ENCODE measurements around the gene SHQ1. TPM values are rescaled to one million over a fixed set of nuclear protein-coding genes. Genes with fewer than 3 reads are reported as not detected.
A peak's percentile ranks its signal among the peaks of the same experiment; 100 is the strongest.

Gene SHQ1
- total and polyA plus RNA-seq, 11 donors, result 7.2 to 26.0 (median 19.9) TPM

GRCh38 chr3:72812201-72812600 lies 36.0 kb downstream of the SHQ1 start:
- Histone ChIP-seq H3K4me3 (no peak overlapping the region), H3K27me3 (no peaks in the 10 kb centered on the region), H3K9me3 (no peaks in the 10 kb centered on the region), H3K4me1 (peaks cover 0 to 8% (median 0%) of the 10 kb centered on the region in 12 donors), H3K27ac (no peak overlapping the region), H3K36me3 (peaks cover 0 to 37% (median 19%) of the 10 kb centered on the region in 9 donors)
- 81 to 95% (median 85%) methylated on average over 3 of the region's 3 CpGs for WGBS, 4 donors
- no peak for TF ChIP-seq POLR2A (IDR thresholded peaks at IDR 0.05)
- no peak for TF ChIP-seq CTCF (IDR thresholded peaks at IDR 0.05)
- intact Hi-C loops (cut with DNase I), result loop anchor here in 5 of 10 donors (5.0 to 10.0 kb wide), 5 partner anchors 145 to 1097 kb away; partner anchors contain the start of gene RYBP (in 1 of the 5)
- DNase-seq (no peak), ATAC-seq (no peak)

GRCh38 chr3:72811571-72811970 lies 36.7 kb downstream of the SHQ1 start:
- no peak for DNase-seq
- WGBS, 4 donors, result 95 to 100% (median 96%) methylated on average over 1 of the region's 1 CpG
- no peak for TF ChIP-seq CTCF (IDR thresholded peaks at IDR 0.05)
- no peak for TF ChIP-seq POLR2A (IDR thresholded peaks at IDR 0.05)
- intact Hi-C loops (cut with DNase I), result loop anchor here in 5 of 10 donors (5.0 to 10.0 kb wide), 5 partner anchors 144 to 1097 kb away; partner anchors contain the start of gene RYBP (in 1 of the 5)
- H3K4me1 ChIP-seq, result peaks cover 0 to 12% (median 0%) of the 10 kb centered on the region in 12 donors
- ATAC-seq, result no peak
- no peak overlapping the region for H3K4me3 ChIP-seq
- no peaks in the 10 kb centered on the region for H3K9me3 ChIP-seq
- no peaks in the 10 kb centered on the region for H3K27me3 ChIP-seq
- H3K27ac ChIP-seq, result no peak overlapping the region
- H3K36me3 ChIP-seq, result peaks cover 0 to 32% (median 14%) of the 10 kb centered on the region in 9 donors

- no peak for DNase-seq
- no peak overlapping the region for H3K4me3 ChIP-seq
- ATAC-seq, result peak in 1 of 4 donors; percentile 45
- H3K27ac ChIP-seq, result no peak overlapping the region
- 84 to 89% (median 85%) methylated on average over 6 of the region's 6 CpGs for WGBS, 4 donors
- H3K4me1 ChIP-seq, result peaks cover 0 to 19% (median 1%) of the 10 kb centered on the region in 12 donors
- no peaks in the 10 kb centered on the region for H3K27me3 ChIP-seq
- TF ChIP-seq CTCF (IDR thresholded peaks at IDR 0.05) (no peak), POLR2A (IDR thresholded peaks at IDR 0.05) (no peak)
- intact Hi-C loops (cut with DNase I), result loop anchor here in 5 of 10 donors (5.0 to 10.0 kb wide), 5 partner anchors 144 to 1096 kb away; partner anchors contain the start of gene RYBP (in 1 of the 5)
- no peaks in the 10 kb centered on the region for H3K9me3 ChIP-seq
- H3K36me3 ChIP-seq, result peaks cover 0 to 24% (median 13%) of the 10 kb centered on the region in 9 donors
These were observed 37.4 kb downstream of the SHQ1 start for GRCh38 chr3:72810659-72811434.

- Histone ChIP-seq H3K36me3 (peaks cover 0 to 19% (median 9%) of the 10 kb centered on the region in 9 donors), H3K27me3 (no peaks in the 10 kb centered on the region), H3K4me1 (peaks cover 0 to 19% (median 1%) of the 10 kb centered on the region in 12 donors), H3K9me3 (no peaks in the 10 kb centered on the region), H3K27ac (no peak overlapping the region), H3K4me3 (no peak overlapping the region)
- DNase-seq (no peak), ATAC-seq (no peak)
- intact Hi-C loops (cut with DNase I), result loop anchor here in 5 of 10 donors (5.0 to 10.0 kb wide), 5 partner anchors 143 to 1095 kb away; partner anchors contain the start of gene RYBP (in 1 of the 5)
- TF ChIP-seq CTCF (IDR thresholded peaks at IDR 0.05) (no peak), POLR2A (IDR thresholded peaks at IDR 0.05) (no peak)
These were observed 38.2 kb downstream of the SHQ1 start for GRCh38 chr3:72810063-72810462.

Data from heart left ventricle (tissue), 16 donors.